ENCODE measurements around the gene ANKH. TPM values are rescaled to one million over a fixed set of nuclear protein-coding genes. Genes with fewer than 3 reads are reported as not detected.

Gene ANKH
- total and polyA plus RNA-seq, 2 donors (not counting 1 experiment from before 2014, with no cell fraction given): 13.7 to 71.1 TPM

GRCh38 chr5:14863105-14863504 is 8.5 kb downstream of the ANKH start:
- ATAC-seq (ENCODE audit: low read depth) (no peak), DNase-seq (no peak)
- Mint-ChIP-seq H3K4me3 (no peak overlapping the region), H3K27me3 (no peaks in the 10 kb centered on the region), H3K27ac (no peak overlapping the region), H3K4me1 (peaks cover 10% of the 10 kb centered on the region), H3K9me3 (ENCODE audit: insufficient read depth) (no peaks in the 10 kb centered on the region)
- Histone ChIP-seq H4K20me1 (ENCODE audit: control insufficient read depth, insufficient read depth, low read length, poor library complexity, severe bottlenecking) (no peaks in the 10 kb centered on the region), H3K9me3 (ENCODE audit: control extremely low read depth in 1 of 3, control insufficient read depth in 2 of 3, insufficient read depth in 1 of 3, low read length in 2 of 3) (no peaks in the 10 kb centered on the region), H3K4me1 (ENCODE audit: control insufficient read depth in 2 of 2, insufficient read depth in 2 of 2, low read length in 2 of 2) (no peaks in the 10 kb centered on the region), H3K27ac (ENCODE audit: low read length in 2 of 2) (no peak overlapping the region), H3K79me2 (ENCODE audit: control insufficient read depth, insufficient read depth, low read length) (peaks cover 38% of the 10 kb centered on the region), H3K27me3 (replicated peaks in 1 of 4; ENCODE audit: control extremely low read depth in 1 of 4, control insufficient read depth in 3 of 4, insufficient read depth in 4 of 4, low read length in 3 of 4) (no peaks in the 10 kb centered on the region), H3K9ac (ENCODE audit: low read length) (no peak overlapping the region), H3K36me3 (replicated peaks in 1 of 2; ENCODE audit: control extremely low read depth in 1 of 2, control insufficient read depth in 1 of 2, extremely low read depth in 1 of 2, insufficient read depth in 2 of 2, low read length in 1 of 2) (no peaks in the 10 kb centered on the region), H2AFZ (ENCODE audit: insufficient read depth, low read depth, low read length, poor library complexity, severe bottlenecking) (no peak overlapping the region), H3K4me3 (ENCODE audit: control extremely low read depth in 1 of 5, extremely low read depth in 1 of 5, insufficient read depth in 1 of 5, low read depth in 2 of 5, low read length in 4 of 5) (no peak overlapping the region), H3K4me2 (replicated peaks; ENCODE audit: low read depth, low read length, poor library complexity, severe bottlenecking) (no peak overlapping the region)
- intact Hi-C loops (cut with micrococcal nuclease): no loop called here
- POLR2A ChIA-PET: no interaction called here
- WGBS (ENCODE audit: insufficient coverage): no CpG with 5 or more reads among the region's 2 CpGs
- TF ChIP-seq EZH2 (IDR thresholded peaks at IDR 0.05; ENCODE audit: borderline replicate concordance, insufficient read depth, low read depth, low read length, poor library complexity, severe bottlenecking) (no peak), CTCF (IDR thresholded peaks at IDR 0.05) (no peak)
- CTCF ChIA-PET: interaction anchor here (1.0 to 1.3 kb wide), 4 partner anchors 17 to 136 kb away, joined by 3 read pairs; no protein-coding TSS in a partner anchor

- Histone ChIP-seq H3K4me3 (ENCODE audit: control extremely low read depth in 1 of 5, extremely low read depth in 1 of 5, insufficient read depth in 1 of 5, low read depth in 2 of 5, low read length in 4 of 5) (no peak overlapping the region), H3K9me3 (ENCODE audit: control extremely low read depth in 1 of 3, control insufficient read depth in 2 of 3, insufficient read depth in 1 of 3, low read length in 2 of 3) (no peaks in the 10 kb centered on the region), H3K4me2 (replicated peaks; ENCODE audit: low read depth, low read length, poor library complexity, severe bottlenecking) (no peak overlapping the region), H3K27ac (ENCODE audit: low read length in 2 of 2) (no peak overlapping the region), H3K27me3 (replicated peaks in 1 of 4; ENCODE audit: control extremely low read depth in 1 of 4, control insufficient read depth in 3 of 4, insufficient read depth in 4 of 4, low read length in 3 of 4) (no peaks in the 10 kb centered on the region), H4K20me1 (ENCODE audit: control insufficient read depth, insufficient read depth, low read length, poor library complexity, severe bottlenecking) (no peaks in the 10 kb centered on the region), H3K9ac (ENCODE audit: low read length) (no peak overlapping the region), H3K79me2 (ENCODE audit: control insufficient read depth, insufficient read depth, low read length) (peaks cover 43% of the 10 kb centered on the region), H3K4me1 (ENCODE audit: control insufficient read depth in 2 of 2, insufficient read depth in 2 of 2, low read length in 2 of 2) (no peaks in the 10 kb centered on the region), H2AFZ (ENCODE audit: insufficient read depth, low read depth, low read length, poor library complexity, severe bottlenecking) (no peak overlapping the region), H3K36me3 (replicated peaks in 1 of 2; ENCODE audit: control extremely low read depth in 1 of 2, control insufficient read depth in 1 of 2, extremely low read depth in 1 of 2, insufficient read depth in 2 of 2, low read length in 1 of 2) (no peaks in the 10 kb centered on the region)
- H3K9me3 Mint-ChIP-seq (ENCODE audit: insufficient read depth): no peaks in the 10 kb centered on the region
- H3K4me1 Mint-ChIP-seq: peaks cover 7% of the 10 kb centered on the region
- ATAC-seq (ENCODE audit: low read depth) (no peak), DNase-seq (no peak)
- intact Hi-C loops (cut with micrococcal nuclease): no loop called here
- H3K4me3 Mint-ChIP-seq: no peak overlapping the region
- no peaks in the 10 kb centered on the region for H3K27me3 Mint-ChIP-seq
- CTCF ChIA-PET: interaction anchor here (1.0 to 1.6 kb wide), 2 partner anchors 9 to 134 kb away, joined by 3 to 5 read pairs; no protein-coding TSS in a partner anchor
- H3K27ac Mint-ChIP-seq: no peak overlapping the region
- POLR2A ChIA-PET: no interaction called here
- WGBS (ENCODE audit: insufficient coverage): 93% methylated on average over 2 of the region's 4 CpGs
- TF ChIP-seq EZH2 (IDR thresholded peaks at IDR 0.05; ENCODE audit: borderline replicate concordance, insufficient read depth, low read depth, low read length, poor library complexity, severe bottlenecking) (no peak), CTCF (IDR thresholded peaks at IDR 0.05) (no peak)
Measured at GRCh38 chr5:14861123-14861765, 10.3 kb downstream of the ANKH start.
